ENCODE measurements around the gene FANCD2.

DNA sequence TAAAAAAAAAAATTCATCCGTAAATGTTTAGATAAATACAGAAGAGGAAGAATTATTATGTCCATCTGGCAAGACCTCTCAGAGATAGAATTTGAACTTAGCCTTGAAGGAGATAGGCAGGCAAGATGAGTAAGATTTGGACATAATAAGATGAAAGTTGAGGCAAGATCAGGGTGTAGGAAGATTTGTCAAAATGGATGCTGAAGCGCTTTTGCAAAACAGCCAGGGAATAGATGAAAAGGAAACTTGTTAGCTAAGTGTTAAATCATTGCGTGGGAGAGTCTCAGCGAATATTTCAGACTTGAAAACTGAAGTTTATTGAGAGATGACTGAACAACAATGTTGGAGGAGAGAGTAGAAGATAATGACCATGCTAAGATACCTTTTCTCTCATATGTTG is 96.5 kb downstream of the FANCD2 start:
- TF ChIP-seq CTCF (conservative IDR thresholded peaks at IDR 0.05 in 1 of 2, IDR thresholded peaks at IDR 0.05 in 1 of 2; ENCODE audit: extremely low read depth in 1 of 2, insufficient read depth in 1 of 2, low read depth in 1 of 2, low read length in 2 of 2) (no peak), EZH2 (IDR thresholded peaks at IDR 0.05; ENCODE audit: borderline replicate concordance, low read length) (no peak)
